NB4 (cell line): ENCODE results near the gene TGIF1.

Experiments used
- MAX ChIP-seq: IDR thresholded peaks from 2 replicates; pipeline ENCODE4 v1.6.1; 2011; ENCODE audit warnings: low read depth, low read length
- TF ChIP-seq, protein P1 (sequence below): IDR thresholded peaks from one replicate; pipeline ENCODE4 v1.5.1; 2012; ENCODE audit warnings: low read depth, low read length

- TF ChIP-seq, protein P1, sequence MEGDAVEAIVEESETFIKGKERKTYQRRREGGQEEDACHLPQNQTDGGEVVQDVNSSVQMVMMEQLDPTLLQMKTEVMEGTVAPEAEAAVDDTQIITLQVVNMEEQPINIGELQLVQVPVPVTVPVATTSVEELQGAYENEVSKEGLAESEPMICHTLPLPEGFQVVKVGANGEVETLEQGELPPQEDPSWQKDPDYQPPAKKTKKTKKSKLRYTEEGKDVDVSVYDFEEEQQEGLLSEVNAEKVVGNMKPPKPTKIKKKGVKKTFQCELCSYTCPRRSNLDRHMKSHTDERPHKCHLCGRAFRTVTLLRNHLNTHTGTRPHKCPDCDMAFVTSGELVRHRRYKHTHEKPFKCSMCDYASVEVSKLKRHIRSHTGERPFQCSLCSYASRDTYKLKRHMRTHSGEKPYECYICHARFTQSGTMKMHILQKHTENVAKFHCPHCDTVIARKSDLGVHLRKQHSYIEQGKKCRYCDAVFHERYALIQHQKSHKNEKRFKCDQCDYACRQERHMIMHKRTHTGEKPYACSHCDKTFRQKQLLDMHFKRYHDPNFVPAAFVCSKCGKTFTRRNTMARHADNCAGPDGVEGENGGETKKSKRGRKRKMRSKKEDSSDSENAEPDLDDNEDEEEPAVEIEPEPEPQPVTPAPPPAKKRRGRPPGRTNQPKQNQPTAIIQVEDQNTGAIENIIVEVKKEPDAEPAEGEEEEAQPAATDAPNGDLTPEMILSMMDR, result peak; percentile 27
- TF ChIP-seq MAX, result no peak
Observed at GRCh38 chr18:3441290-3441689, 8.7 kb upstream of the TGIF1 start.
